H9 (cell line): ENCODE results near the gene SNRNP200. TPM values are rescaled to one million over a fixed set of nuclear protein-coding genes. Genes with fewer than 3 reads are reported as not detected.

ENCODE experiments used
- DNase-seq: peaks from one replicate; pipeline ENCODE4 v3.0.0-alpha.2; 2017
- H2AFZ ChIP-seq: one replicate; pipeline ENCODE4 v1.6.1; 2013; ENCODE audit warnings: mild to moderate bottlenecking, low read length, control low read depth, moderate library complexity
- H2AK5ac ChIP-seq: 2 replicates; pipeline ENCODE4 v1.6.1; 2013; ENCODE audit warnings: low read length, control low read depth, mixed read lengths; ENCODE audit not compliant: insufficient read length
- H2BK120ac ChIP-seq: one replicate; pipeline ENCODE4 v1.6.1; 2013; ENCODE audit warnings: low read depth, mild to moderate bottlenecking, low read length, control low read depth, inconsistent platforms; ENCODE audit not compliant: poor library complexity, severe bottlenecking
- H2BK12ac ChIP-seq: 2 replicates; pipeline ENCODE4 v1.6.1; 2013; ENCODE audit warnings: low read length, control low read depth, mixed read lengths, low read depth; ENCODE audit not compliant: insufficient read length
- H2BK15ac ChIP-seq: 2 replicates; pipeline ENCODE4 v1.6.1; 2013; ENCODE audit warnings: low read depth, low read length, control low read depth
- H2BK20ac ChIP-seq: one replicate; pipeline ENCODE4 v1.6.1; 2013; ENCODE audit warnings: low read depth, mild to moderate bottlenecking, low read length, control low read depth, inconsistent platforms; ENCODE audit not compliant: poor library complexity, severe bottlenecking
- H2BK5ac ChIP-seq: 2 replicates; pipeline ENCODE4 v1.6.1; 2013; ENCODE audit warnings: low read length, control low read depth, mixed read lengths; ENCODE audit not compliant: insufficient read length
- H3K14ac ChIP-seq: 2 replicates; pipeline ENCODE4 v1.6.1; 2013; ENCODE audit warnings: low read length, control low read depth; ENCODE audit not compliant: insufficient read depth
- H3K18ac ChIP-seq: 2 replicates; pipeline ENCODE4 v1.6.1; 2013; ENCODE audit warnings: low read depth, mild to moderate bottlenecking, mixed read lengths, low read length, control low read depth; ENCODE audit not compliant: insufficient read length
- H3K23ac ChIP-seq: 2 replicates; pipeline ENCODE4 v1.6.1; 2013; ENCODE audit warnings: low read length, control low read depth, mixed read lengths, low read depth; ENCODE audit not compliant: insufficient read length
- H3K23me2 ChIP-seq: 2 replicates; pipeline ENCODE4 v1.6.1; 2013; ENCODE audit warnings: low read depth, mild to moderate bottlenecking, mixed read lengths, low read length, control low read depth; ENCODE audit not compliant: insufficient read length, poor library complexity, severe bottlenecking
- H3K27ac ChIP-seq: 2 replicates; pipeline ENCODE4 v1.5.1; 2013; ENCODE audit warnings: low read length, control low read depth, mixed read lengths, low read depth; ENCODE audit not compliant: insufficient read length
- H3K27me3 ChIP-seq: 2 replicates; pipeline ENCODE4 v1.6.1; 2013; ENCODE audit warnings: low read length, control low read depth, inconsistent platforms; ENCODE audit not compliant: insufficient read depth
- H3K4ac ChIP-seq: 2 replicates; pipeline ENCODE4 v1.6.1; 2013; ENCODE audit warnings: low read depth, mild to moderate bottlenecking, control low read depth, inconsistent platforms, low read length, moderate library complexity
- H3K4me1 ChIP-seq: 2 replicates; pipeline ENCODE4 v1.6.1; 2013; ENCODE audit warnings: low read length, control low read depth, inconsistent platforms; ENCODE audit not compliant: insufficient read depth
- H3K4me2 ChIP-seq: 2 replicates; pipeline ENCODE4 v1.6.1; 2013; ENCODE audit warnings: low read length, control low read depth, mixed read lengths; ENCODE audit not compliant: insufficient read length, insufficient read depth
- H3K56ac ChIP-seq: 2 replicates; pipeline ENCODE4 v1.6.1; 2013; ENCODE audit warnings: low read depth, mild to moderate bottlenecking, mixed read lengths, low read length, control low read depth; ENCODE audit not compliant: insufficient read length
- H3K79me1 ChIP-seq: 2 replicates; pipeline ENCODE4 v1.6.1; 2013; ENCODE audit warnings: low read depth, mild to moderate bottlenecking, moderate library complexity, low read length, control low read depth, inconsistent platforms; ENCODE audit not compliant: insufficient read depth, poor library complexity, severe bottlenecking
- H3K79me2 ChIP-seq: 2 replicates; pipeline ENCODE4 v1.6.1; 2013; ENCODE audit warnings: low read length, control low read depth, inconsistent platforms; ENCODE audit not compliant: insufficient read depth
- H3K9ac ChIP-seq: 2 replicates; pipeline ENCODE4 v1.6.1; 2013; ENCODE audit warnings: low read length, control low read depth, mixed read lengths; ENCODE audit not compliant: insufficient read length; ENCODE audit errors: extremely low read depth
- H3K9me3 ChIP-seq: one replicate; pipeline ENCODE4 v1.6.1; 2013; ENCODE audit warnings: low read depth, low read length, inconsistent platforms; ENCODE audit not compliant: control insufficient read depth
- H3T11ph ChIP-seq: one replicate; pipeline ENCODE4 v1.6.1; 2013; ENCODE audit warnings: mild to moderate bottlenecking, low read length, control low read depth, inconsistent platforms
- H4K20me1 ChIP-seq: one replicate; pipeline ENCODE4 v1.6.1; 2013; ENCODE audit not compliant: control insufficient read depth, insufficient read length, insufficient read depth
- H4K5ac ChIP-seq: 2 replicates; pipeline ENCODE4 v1.6.1; 2013; ENCODE audit warnings: low read depth, mild to moderate bottlenecking, mixed read lengths, low read length, control low read depth; ENCODE audit not compliant: insufficient read length
- H4K8ac ChIP-seq: replicated peaks from 2 replicates; pipeline ENCODE4 v1.6.1; 2013; ENCODE audit warnings: low read length, control low read depth, mixed read lengths, low read depth; ENCODE audit not compliant: insufficient read length
- H4K91ac ChIP-seq: 2 replicates; pipeline ENCODE4 v1.6.1; 2013; ENCODE audit warnings: low read depth, mild to moderate bottlenecking, moderate library complexity, mixed read lengths, low read length, control low read depth; ENCODE audit not compliant: insufficient read length
- H3K27ac Mint-ChIP-seq, 3 experiments: 2 replicates in 2 of 3; 3 replicates in 1 of 3; pipeline ENCODE4 v1.8.0; 2020 to 2021; ENCODE audit warnings: mixed read lengths in 3 of 3, mild to moderate bottlenecking in 1 of 3, moderate library complexity in 1 of 3
- H3K27me3 Mint-ChIP-seq: 2 replicates; pipeline ENCODE4 v1.8.0; 2021; ENCODE audit warnings: low read depth, mild to moderate bottlenecking, moderate library complexity, mixed read lengths
- H3K36me3 Mint-ChIP-seq, 3 experiments: 2 replicates in 2 of 3; 3 replicates in 1 of 3; pipeline ENCODE4 v1.8.0; 2020 to 2021; ENCODE audit warnings: low read depth in 3 of 3, mixed read lengths in 3 of 3; ENCODE audit not compliant: insufficient read depth in 1 of 3
- H3K4me1 Mint-ChIP-seq, 2 experiments: 2 replicates each; pipeline ENCODE4 v1.8.0; 2020; ENCODE audit warnings: mixed read lengths in 2 of 2
- H3K4me3 Mint-ChIP-seq, 2 experiments: 2 replicates in 1 of 2; 3 replicates in 1 of 2; pipeline ENCODE4 v1.8.0; 2020 to 2021; ENCODE audit warnings: mild to moderate bottlenecking in 2 of 2, mixed read lengths in 2 of 2, moderate library complexity in 1 of 2
- H3K9me3 Mint-ChIP-seq, 2 experiments: 2 replicates in 1 of 2; 3 replicates in 1 of 2; pipeline ENCODE4 v1.8.0; 2020; ENCODE audit warnings: mild to moderate bottlenecking in 2 of 2, mixed read lengths in 2 of 2, moderate library complexity in 1 of 2
- CTCF ChIP-seq: fragments of 200-600 bp; sonication (generic); conservative IDR thresholded peaks from 3 replicates; pipeline ENCODE4 v1.8.0; 2021; ENCODE audit warnings: antibody characterized with exemption, mild to moderate bottlenecking
- WGBS: extraction: QIAGEN DNeasy Blood & Tissue Kit; methylation state at CpG from one replicate; pipeline ENCODE4 v1.1.7; 2013; ENCODE audit warnings: missing lambda C conversion rate, low lambda C conversion rate, mixed read lengths; ENCODE audit not compliant: insufficient read length; ENCODE audit errors: extremely low coverage; 5-methylcytosine and 5-hydroxymethylcytosine counted together
- total RNA-seq: library from RNA; stranded (reverse); gene quantifications from 2 replicates; pipeline ENCODE4 v1.2.1, GENCODE V29; 2021

SNRNP200 gene
- total RNA-seq, 1 experiment from 2014 or later, result 215 TPM

DNA sequence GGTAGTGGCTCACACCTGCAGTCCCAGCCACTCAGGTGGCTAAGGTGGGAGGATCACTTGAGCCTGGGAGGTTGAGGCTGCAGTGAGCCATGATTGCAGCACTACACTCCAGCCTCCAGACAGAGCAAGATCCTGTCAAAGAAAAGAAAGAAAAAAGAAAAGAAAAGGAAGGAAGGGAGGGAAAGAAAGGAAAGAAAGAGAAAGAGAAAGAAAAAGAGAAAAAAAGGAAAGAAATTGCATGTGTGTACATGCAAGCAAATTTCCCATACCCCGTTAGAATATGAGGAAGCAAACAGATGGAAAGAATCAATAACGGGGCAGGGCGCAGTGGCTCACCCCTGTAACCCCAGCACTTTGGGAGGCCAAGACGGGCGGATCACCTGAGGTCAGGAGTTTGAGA, 57.5 kb downstream of the SNRNP200 start:
- H3K9me3 ChIP-seq, result no peaks in the 10 kb centered on the region
- H3K4me1 ChIP-seq, result no peaks in the 10 kb centered on the region
- H4K8ac ChIP-seq, result no peak overlapping the region
- no peak for DNase-seq
- H3K9ac ChIP-seq, result no peak overlapping the region
- no peaks in the 10 kb centered on the region for H3K23me2 ChIP-seq
- Mint-ChIP-seq H3K36me3 (peaks cover 4 to 14% (median 8%) of the 10 kb centered on the region in 3 experiments; a peak in 5 of 7 replicates), H3K27ac (0 out of 7 replicates have a peak overlapping the region, but pooled peaks of 1 of the 3 experiments have one; percentile 53), H3K9me3 (no peaks in the 10 kb centered on the region), H3K4me3 (no peak overlapping the region), H3K27me3 (no peaks in the 10 kb centered on the region; the same call in 1 of the 2 replicates), H3K4me1 (no peaks in the 10 kb centered on the region; a peak in 1 of 4 replicates)
- H2BK20ac ChIP-seq, result no peak overlapping the region
- H2BK12ac ChIP-seq, result no peak overlapping the region
- no peaks in the 10 kb centered on the region for H3K27me3 ChIP-seq
- no peaks in the 10 kb centered on the region for H3K79me1 ChIP-seq
- H2BK5ac ChIP-seq, result no peak overlapping the region
- H3K79me2 ChIP-seq, result no peaks in the 10 kb centered on the region
- H2BK120ac ChIP-seq, result no peak overlapping the region
- no peak overlapping the region for H3K56ac ChIP-seq
- no peak overlapping the region for H3K23ac ChIP-seq
- no peak overlapping the region for H3T11ph ChIP-seq
- H2AFZ ChIP-seq, result no peak overlapping the region
- no peaks in the 10 kb centered on the region for H4K20me1 ChIP-seq
- no CpG with 5 or more reads among the region's 5 CpGs for WGBS
- no peak overlapping the region for H3K27ac ChIP-seq
- no peak overlapping the region for H3K14ac ChIP-seq
- no peak overlapping the region for H4K91ac ChIP-seq
- H3K18ac ChIP-seq, result no peak overlapping the region
- no peak overlapping the region for H4K5ac ChIP-seq
- H3K4ac ChIP-seq, result no peak overlapping the region
- no peak overlapping the region for H2BK15ac ChIP-seq
- no peak overlapping the region for H2AK5ac ChIP-seq
- no peak overlapping the region for H3K4me2 ChIP-seq
- TF ChIP-seq CTCF, result no peak
